HG03103 (cell line): ENCODE measurements around the gene DNAH7.

Experiments used
- ATAC-seq: cut with Tn5 transposase; IDR thresholded peaks from one replicate; pipeline ENCODE4 v1.9.1; 2021; ENCODE audit warnings: low read depth; ENCODE audit not compliant: unreplicated experiment

DNAH7 gene

DNA sequence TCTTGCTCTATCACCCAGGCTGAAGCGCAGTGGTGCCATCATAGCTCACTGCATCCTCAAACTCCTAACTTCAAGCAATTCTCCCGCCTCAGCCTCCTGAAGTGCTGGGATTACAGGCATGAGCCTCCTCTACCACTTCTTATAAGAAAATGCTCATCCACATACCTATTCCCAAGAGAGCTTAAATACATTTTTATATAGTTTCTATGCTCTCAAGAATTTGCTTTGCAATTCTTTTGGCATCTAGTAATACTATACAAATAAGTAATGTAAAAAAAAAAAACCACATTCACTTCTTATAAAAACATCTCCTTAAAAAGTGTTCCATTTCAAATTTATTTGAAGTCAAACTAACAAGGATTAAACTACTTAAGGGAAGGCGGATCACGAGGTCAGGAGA is 197.3 kb downstream of the DNAH7 start:
- no peak for ATAC-seq

- no peak for ATAC-seq
These were observed 204.3 kb downstream of the DNAH7 start for GRCh38 chr2:195864316-195864715.

DNA sequence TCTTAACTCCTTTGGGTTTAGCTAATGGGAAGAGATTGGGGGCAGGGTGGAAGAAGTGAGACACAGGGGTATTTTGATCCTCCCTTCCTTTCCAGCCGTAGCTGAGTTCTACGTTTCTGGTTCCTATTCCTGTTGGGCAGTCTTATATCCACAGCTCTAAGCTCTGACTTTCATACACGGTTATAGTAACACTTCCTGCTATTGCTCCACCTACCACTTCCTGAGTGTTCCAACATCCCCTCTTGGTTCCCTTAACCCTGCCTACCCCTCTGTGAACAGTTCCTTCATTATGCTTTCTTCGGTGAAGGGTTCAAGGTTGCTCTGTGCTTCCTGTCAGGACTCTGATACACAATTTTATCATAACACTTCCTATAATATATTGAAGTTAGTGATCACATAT is 205.1 kb downstream of the DNAH7 start:
- ATAC-seq = no peak

DNA sequence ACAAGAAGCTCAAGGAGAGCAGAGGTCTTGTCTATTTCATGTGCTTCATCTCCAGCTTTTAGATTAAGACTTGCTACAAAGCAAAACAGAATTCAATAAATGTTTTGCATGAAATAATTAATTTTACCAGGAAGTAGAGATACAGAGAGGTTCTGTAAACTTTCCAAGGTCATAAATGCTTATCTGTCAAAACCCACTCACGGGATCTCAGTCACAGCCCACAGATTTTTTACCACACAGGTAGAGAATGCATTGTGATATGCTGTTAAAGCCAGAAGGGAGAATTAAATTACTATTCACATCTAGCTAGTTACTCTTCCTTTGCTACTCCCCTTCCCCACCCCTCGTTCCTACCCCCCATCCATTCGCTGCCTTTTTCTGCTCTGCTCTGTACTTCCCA is 205.5 kb downstream of the DNAH7 start:
- no peak for ATAC-seq

GRCh38 chr2:195861821-195862220 is 206.8 kb downstream of the DNAH7 start:
- ATAC-seq = no peak

DNA sequence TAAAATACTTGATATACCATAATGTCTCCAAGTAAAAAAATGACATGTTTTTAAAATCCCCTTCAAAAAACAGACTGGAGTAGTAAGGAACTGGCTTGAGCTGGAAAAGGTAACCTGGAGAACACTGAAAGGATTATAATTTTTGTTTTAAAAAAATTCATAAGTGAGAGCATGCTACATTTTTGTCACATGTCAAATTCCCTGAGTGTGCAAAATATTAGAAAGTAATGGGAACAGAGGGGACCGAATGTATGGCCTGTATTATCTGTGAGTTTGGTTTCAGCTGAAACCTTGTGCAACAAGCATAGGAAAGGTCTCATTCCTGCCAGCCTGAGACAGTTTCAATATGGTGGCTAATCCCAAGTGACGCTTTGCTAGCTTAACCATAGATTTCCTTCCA is 209.1 kb downstream of the DNAH7 start:
- ATAC-seq = no peak

- ATAC-seq = no peak
These were observed 211.5 kb downstream of the DNAH7 start for GRCh38 chr2:195857132-195857531.

GRCh38 chr2:195850764-195851163 is 217.9 kb downstream of the DNAH7 start:
- ATAC-seq = no peak

DNA sequence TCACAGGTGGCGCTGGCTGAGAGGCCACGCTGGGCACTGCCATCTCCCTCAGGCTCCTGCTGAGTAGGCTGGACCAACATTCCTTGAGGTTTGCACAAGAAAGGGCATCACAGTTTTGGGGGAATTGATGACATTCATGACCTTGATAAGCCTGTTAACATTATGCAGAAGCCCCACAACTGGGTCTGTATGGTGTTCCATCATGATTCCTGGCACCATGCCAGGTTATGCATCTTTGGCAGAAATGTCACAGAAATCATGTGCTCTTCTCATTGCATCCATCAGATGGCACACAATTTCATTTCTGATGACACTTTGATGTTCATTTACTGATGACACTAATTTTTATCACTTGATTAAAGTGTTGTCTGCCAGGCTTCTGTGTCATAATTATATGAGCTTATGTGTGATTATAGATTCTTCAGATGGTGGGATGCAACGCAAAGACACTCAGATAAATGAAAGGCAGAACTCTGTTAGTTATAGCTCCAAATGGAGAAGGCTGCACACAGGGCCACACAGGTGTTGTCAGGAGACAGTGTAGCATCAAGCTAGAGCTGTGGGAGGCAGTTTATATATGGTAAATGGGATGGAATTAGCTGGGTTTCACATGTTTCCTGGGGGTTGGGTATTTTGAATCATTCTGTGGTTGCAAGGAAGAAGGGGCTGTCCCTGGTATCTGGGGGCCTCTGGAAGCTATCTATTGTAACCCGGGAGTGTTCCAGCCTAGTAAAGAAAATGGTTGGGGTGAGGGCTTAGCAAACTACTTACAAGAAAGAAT is 220.3 kb downstream of the DNAH7 start:
- no peak for ATAC-seq

GRCh38 chr2:195842932-195843331 is 225.7 kb downstream of the DNAH7 start:
- no peak for ATAC-seq

- no peak for ATAC-seq
These were observed 230.6 kb downstream of the DNAH7 start for GRCh38 chr2:195838002-195838401.

DNA sequence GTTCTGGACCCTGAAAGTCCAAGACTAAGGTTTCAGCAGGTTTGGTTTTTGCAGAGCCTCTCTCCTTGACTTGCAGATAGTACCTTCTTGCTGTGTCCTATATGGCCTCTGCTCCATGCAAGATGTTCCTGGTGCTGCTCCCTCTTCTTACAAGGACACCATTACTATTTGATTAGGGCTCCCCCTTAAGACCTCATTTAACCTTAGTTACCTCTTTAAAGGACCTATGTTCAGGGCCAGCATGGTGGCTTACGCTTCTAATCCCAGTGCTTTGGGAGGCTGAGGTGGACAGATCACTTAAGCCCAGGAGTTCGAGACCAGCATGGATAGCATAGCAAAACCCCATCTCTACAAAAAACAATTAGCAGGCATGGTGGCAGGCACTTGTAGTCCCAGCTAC is 232.6 kb downstream of the DNAH7 start:
- ATAC-seq = no peak

GRCh38 chr2:195834836-195835235 is 233.8 kb downstream of the DNAH7 start:
- ATAC-seq = no peak

GRCh38 chr2:195830968-195831950 is 237.4 kb downstream of the DNAH7 start:
- no peak for ATAC-seq

- no peak for ATAC-seq
These were observed 244.2 kb downstream of the DNAH7 start for GRCh38 chr2:195824478-195824877.

- ATAC-seq = no peak
These were observed 245.4 kb downstream of the DNAH7 start for GRCh38 chr2:195823206-195823605.

GRCh38 chr2:195821566-195821932 is 247.1 kb downstream of the DNAH7 start:
- no peak for ATAC-seq

- ATAC-seq = no peak
These were observed 247.6 kb downstream of the DNAH7 start for GRCh38 chr2:195820867-195821565.

DNA sequence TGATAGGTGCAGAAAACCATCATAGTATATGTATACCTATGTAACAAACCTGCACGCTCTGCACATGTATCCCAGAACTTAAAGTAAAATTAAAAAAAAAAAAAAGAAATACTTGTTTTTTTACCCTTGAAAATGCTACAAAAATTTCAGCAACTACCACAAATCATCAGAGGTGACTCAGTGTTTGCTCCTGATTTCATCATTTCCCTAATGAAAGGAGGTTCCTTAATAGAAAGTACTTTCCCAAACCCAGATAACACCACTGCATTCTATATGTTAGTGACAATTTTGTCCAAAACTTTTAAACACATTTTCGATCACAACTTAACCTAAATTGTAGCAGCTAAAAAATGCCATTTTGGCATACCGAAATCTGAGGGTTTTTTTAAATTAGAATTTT is 248.3 kb downstream of the DNAH7 start:
- ATAC-seq = no peak

- no peak for ATAC-seq
These were observed 249.4 kb downstream of the DNAH7 start for GRCh38 chr2:195819276-195819675.

GRCh38 chr2:195818526-195818925 is 250.1 kb downstream of the DNAH7 start:
- no peak for ATAC-seq
